ENCODE results near the gene LMCD1. TPM values are rescaled to one million over a fixed set of nuclear protein-coding genes. Genes with fewer than 3 reads are reported as not detected.
A peak's percentile ranks its signal among the peaks of the same experiment; 100 is the strongest.

LMCD1 gene
- total RNA-seq, 1 donor from 2014 or later, result 57.6 TPM

DNA sequence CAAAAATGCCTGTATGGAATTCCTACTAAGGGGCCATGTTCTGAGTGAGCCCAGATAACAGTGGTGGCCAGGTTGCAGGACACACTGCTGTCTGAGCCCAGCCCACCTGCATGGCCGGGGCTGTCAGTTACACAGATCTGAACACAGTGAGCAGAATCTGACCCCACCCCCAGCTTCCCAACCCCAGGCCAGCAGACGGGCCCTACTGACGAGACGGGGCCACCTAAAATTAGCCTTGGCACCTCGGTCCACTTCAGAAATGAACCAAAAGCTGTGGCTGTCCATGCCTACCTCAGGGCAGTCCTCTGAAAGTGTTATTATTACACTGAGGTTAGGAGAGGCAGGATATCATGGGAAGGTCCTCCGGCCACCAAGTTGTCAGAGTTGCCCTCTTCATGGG, 51.8 kb downstream of the LMCD1 start:
- intact Hi-C loops (cut with DNase I), result no loop called here

DNA sequence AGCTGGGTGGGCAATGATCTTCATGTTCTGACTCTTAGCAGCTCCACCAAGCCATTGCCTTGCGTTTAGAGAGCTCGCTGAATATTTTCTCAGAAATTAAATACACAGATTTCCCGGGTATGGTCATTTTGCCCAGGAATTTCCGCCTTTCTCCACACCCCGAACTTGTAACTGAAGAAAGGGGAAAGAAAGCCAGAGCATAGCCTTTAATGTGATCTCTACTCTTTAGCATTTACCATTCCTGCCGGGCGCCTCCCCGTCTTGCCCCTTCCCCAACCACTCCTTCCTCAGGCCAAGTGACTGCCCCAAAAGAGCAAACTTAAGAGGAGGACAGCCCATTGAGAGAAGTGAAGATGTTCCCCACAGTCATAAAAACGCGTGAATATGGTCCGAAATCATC, 53.1 kb downstream of the LMCD1 start:
- intact Hi-C loops (cut with DNase I), result no loop called here

More for the DNA sequence above, 51.8 kb downstream of the LMCD1 start:
- DNase-seq (ENCODE audit: low spot score), result no peak

DNA sequence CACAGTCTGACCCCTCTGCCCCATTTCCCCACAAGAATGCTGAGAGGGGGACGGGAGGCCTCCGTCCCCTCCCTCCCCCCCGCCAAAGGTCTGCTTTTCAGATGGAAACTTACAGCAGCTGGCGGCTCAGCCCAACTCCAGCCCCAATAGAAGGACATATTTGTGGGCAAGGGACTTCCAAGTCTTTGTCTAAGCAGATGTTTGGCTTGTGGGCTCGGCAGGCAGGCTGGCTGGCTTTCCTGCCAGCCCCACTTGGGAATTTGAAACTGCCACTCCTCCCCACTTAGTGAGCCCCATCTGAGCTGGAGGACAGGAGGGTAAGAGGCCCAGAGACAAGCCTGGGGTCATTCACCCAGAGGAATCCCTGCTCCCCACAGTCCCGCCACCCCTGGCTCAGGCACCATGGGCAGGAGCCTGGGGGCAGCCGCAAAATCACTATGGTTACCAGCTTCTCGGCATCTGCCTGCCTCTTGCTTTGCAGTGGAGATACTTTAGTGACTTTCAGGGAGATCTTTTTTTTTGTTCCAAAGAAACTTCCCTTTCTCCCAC, 53.6 kb downstream of the LMCD1 start:
- DNase-seq (ENCODE audit: low spot score), result no peak
- intact Hi-C loops (cut with DNase I), result no loop called here

More for the DNA sequence above, 53.1 kb downstream of the LMCD1 start:
- DNase-seq (ENCODE audit: low spot score), result no peak

DNA sequence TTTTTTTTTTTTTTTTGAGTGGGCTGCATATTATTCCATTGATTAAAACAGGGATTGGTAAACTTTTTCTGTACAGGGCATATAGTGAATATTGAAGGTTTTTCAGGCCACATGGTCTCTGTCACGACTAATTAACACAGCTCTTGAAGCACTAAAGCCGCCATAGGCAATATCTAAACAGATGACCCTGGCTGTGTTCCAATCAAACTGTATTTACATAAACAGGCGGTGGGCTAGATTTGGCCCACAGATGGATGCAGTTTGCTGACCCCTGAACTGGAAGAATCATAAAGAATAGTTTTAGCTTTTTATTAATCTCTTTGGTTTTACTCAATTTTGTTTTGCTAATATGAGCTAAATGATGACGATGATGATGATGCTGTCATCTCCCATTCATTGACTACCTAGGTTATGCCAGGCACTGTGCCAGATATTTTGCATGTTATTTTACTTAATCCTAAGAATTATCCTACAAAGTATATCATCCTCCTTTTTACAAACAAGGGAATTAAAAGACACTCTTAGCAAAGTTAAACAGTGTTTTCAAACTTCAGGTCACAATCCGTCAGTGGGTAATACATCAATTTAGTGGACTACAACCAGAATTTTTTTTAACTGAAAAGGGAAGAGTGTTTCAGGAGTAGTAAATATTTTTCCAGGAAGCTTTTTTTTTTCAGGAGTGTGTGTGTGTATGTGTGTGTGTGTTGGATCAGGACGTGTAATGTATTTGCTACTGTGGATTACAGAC, 54.3 kb downstream of the LMCD1 start:
- no peak for DNase-seq (ENCODE audit: low spot score)
- intact Hi-C loops (cut with DNase I), result no loop called here

DNA sequence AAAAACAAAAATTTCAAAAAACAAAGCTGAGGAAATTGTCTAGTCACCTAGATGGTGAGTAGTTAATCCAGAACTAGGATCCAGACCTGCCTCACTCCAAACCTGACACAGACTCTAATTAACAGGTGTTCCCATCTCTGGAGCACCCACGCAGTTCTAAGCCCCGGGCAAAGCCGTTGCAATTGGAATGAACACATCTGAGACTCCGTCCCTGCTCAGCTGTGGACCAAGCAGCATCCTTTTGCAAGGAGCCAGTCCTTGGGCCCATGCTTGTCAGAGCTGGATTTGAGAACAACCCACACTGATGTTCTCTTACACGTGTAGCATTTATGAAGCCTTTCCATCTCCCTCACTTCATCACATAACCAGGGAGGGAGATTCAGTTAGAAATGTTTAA, 54.8 kb downstream of the LMCD1 start:
- no peak for DNase-seq (ENCODE audit: low spot score)
- intact Hi-C loops (cut with DNase I), result no loop called here

DNA sequence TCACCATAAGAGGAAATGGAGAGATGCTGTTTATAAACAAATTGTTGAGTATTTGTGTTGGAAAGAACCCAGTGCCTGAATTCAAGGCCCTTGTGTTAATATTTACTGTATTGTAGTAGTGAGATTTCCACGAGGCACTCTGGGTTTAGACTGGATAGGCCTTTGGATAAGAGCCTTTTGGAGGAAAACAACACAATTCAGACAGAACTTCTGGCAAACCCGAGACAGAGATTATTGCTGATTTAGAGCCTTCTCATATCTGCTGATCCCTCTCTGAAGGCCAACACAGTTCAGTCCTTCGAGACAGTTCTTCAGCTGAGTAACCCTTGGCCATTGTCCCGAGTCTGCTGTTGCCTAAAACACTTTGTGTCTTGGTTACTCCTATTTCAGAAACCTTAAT, 55.7 kb downstream of the LMCD1 start:
- intact Hi-C loops (cut with DNase I), result no loop called here
- DNase-seq (ENCODE audit: low spot score), result no peak

DNA sequence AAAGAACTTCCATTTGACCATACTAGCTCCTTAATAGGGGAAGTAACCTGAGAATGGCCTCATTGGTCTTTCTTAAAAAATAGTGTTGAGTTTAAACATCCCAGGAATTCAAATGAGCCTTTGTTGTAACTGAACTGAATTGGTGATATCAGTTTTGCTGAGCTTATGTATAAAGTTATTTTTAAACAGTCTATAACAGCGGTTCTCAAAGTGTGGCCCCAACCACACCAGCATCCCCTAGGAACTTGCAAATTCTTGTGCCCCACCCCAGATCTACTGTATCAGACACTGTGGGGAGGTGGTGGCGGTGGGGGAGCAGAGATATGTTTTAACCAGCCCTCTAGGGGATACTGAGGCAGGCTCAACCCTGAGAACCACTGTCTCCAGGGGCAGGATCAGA, 57.0 kb downstream of the LMCD1 start:
- intact Hi-C loops (cut with DNase I), result no loop called here
- no peak for DNase-seq (ENCODE audit: low spot score)

DNA sequence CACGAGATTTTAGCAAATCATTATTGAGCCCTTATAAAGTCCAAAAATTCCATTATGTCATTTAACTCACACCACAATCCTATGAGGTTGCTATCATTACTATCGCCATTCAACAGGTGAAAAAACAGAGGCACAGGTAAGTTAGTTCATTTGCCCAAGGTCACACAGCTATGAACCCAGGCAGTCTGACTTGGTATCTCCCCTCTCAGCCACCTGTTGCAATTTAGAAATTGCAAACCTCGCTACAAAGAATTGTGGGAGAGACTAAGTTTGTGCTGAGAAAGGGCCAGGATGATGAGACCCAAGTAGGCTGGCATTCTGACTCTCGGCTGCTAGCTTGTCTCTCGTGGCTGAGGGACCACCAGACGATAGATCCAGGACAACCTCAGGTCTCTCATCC, 57.7 kb downstream of the LMCD1 start:
- intact Hi-C loops (cut with DNase I), result no loop called here
- DNase-seq (ENCODE audit: low spot score), result no peak

DNA sequence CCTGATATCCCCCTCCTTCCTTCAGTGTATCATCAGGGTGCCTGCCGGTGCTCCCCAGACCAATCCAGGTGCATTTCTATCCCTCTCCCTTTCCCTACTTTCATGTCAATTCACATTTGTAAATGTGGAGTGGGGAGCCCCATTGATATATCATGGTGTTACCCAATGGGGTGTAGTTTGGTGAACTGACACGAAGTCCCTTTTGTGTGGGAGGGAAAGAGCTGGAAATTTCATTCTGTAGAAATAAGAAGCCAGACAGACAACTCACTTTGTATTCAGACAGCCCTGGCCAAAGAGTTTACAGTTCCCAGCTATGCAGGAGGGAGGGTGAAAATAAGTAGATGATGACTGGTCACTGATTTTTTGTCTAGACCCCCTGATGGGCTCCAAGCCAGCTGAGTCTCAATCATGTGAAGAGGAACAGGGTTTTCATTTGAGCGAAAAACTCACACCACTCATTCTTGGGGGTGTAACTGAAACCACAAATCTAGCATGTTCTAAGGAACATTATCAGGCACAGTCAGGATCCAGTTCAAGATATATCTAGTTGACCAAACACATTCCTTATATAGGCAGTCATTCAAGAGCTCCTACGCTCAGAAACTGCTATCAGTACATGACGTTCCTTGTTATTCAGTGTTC, 58.9 kb downstream of the LMCD1 start:
- intact Hi-C loops (cut with DNase I), result loop anchor here (5.0 kb wide), 1 partner anchor 118 kb away; no protein-coding TSS in a partner anchor
- DNase-seq (ENCODE audit: low spot score), result no peak

DNA sequence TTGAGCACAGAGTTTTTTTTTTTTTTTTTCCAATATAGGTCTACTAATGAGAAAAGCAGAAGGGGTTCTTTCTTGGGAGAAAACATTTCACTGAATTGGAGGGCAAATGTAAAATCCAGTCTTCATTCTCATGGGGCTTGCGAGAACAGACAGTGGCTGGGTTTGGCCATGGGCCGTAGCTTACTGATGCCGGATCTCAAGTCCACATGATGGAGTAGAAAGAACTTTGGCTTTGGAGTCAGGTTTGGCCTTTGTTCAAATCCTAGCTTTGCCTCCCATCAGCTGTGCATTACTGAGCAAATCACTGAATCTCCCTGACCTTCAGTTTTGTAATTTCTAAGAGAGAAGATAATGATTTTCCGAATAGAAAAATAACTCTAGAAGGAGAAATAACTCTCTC, 59.7 kb downstream of the LMCD1 start:
- DNase-seq (ENCODE audit: low spot score), result no peak
- intact Hi-C loops (cut with DNase I), result loop anchor here (5.0 kb wide), 1 partner anchor 119 kb away; no protein-coding TSS in a partner anchor

DNA sequence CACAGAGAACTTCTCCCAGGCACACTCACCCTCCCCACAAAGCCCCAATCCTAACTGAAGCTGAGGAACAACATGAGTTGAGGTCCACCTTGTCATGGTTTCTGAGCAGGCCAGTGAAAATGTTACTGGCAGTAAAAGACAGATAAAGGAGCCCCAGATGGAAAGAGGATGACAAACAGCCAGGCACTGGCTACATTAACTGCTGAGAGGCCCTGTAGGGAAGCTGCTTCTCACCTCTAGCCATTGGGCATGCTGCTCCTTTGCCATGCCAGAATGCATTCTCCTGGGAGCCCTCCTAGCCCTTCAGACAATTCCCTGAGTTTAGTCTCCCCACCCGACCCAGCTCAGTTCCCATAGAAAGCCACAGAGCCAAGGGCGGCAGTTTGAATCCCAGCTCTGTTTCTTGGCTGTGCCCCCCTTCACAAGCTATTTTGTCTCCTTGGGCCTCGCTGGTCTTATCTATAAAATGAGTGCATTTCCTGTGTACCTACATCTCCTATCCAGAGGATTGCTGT, 60.5 kb downstream of the LMCD1 start:
- intact Hi-C loops (cut with DNase I), result loop anchor here (5.0 kb wide), 1 partner anchor 120 kb away; no protein-coding TSS in a partner anchor
- DNase-seq (ENCODE audit: low spot score), result peak; percentile 31

DNA sequence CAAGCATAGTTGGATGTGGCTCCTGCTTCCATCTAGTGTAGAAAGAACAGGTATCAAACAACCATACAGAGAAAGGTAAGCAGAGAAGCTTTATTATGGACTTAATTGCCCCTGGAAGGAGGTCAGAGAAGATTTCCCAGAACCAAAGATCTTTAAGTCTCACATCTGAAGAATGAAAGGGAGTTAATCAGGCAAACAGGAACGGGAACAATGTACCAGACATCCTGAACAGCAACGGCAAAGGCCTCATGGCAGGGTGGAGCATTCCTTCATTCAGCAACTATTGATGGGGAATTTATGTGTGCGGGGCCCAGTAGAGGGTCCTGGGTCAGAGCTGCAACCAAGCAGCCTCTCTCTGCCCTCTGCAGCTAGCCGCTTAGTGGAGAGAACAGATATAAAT, 61.5 kb downstream of the LMCD1 start:
- intact Hi-C loops (cut with DNase I), result loop anchor here (5.0 kb wide), 1 partner anchor 121 kb away; no protein-coding TSS in a partner anchor

DNA sequence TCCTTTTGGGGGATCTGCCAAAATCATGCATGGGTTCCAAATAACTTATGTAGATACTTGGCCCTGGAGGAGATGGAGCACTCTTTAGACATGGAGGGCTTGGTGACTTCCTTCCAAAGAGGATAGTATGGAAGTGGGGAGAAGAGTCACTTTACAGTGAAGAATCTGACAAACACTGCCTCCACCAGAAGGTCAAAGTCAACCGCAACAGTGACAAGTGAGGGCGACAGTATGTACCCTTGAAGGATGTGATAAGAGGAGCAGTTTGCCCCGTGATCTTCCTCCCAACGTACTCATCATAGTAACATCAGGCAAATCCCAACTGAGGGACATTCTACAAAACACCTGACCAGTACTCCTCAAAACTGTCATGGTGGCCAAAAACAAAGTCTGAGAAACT, 62.0 kb downstream of the LMCD1 start:
- DNase-seq (ENCODE audit: low spot score), result no peak
- intact Hi-C loops (cut with DNase I), result loop anchor here (5.0 kb wide), 1 partner anchor 121 kb away; no protein-coding TSS in a partner anchor

More for the DNA sequence above, 61.5 kb downstream of the LMCD1 start:
- DNase-seq (ENCODE audit: low spot score), result no peak

DNA sequence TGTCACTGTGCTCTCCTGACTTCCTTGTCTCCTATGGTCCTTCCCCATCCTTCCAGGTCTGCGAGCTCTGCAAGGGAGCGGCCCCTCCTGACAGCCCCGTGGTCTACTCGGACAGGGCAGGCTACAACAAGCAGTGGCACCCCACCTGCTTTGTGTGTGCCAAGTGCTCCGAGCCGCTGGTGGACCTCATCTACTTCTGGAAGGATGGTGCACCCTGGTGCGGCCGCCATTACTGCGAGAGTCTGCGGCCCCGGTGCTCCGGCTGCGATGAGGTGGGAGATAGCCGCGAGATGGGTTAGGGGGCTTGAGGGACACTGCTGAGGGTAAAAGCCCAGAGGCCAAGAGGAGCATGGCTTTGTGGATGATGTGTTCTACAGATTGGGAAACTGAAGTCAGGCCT, 63.8 kb downstream of the LMCD1 start:
- no peak for DNase-seq (ENCODE audit: low spot score)
- intact Hi-C loops (cut with DNase I), result no loop called here

DNA sequence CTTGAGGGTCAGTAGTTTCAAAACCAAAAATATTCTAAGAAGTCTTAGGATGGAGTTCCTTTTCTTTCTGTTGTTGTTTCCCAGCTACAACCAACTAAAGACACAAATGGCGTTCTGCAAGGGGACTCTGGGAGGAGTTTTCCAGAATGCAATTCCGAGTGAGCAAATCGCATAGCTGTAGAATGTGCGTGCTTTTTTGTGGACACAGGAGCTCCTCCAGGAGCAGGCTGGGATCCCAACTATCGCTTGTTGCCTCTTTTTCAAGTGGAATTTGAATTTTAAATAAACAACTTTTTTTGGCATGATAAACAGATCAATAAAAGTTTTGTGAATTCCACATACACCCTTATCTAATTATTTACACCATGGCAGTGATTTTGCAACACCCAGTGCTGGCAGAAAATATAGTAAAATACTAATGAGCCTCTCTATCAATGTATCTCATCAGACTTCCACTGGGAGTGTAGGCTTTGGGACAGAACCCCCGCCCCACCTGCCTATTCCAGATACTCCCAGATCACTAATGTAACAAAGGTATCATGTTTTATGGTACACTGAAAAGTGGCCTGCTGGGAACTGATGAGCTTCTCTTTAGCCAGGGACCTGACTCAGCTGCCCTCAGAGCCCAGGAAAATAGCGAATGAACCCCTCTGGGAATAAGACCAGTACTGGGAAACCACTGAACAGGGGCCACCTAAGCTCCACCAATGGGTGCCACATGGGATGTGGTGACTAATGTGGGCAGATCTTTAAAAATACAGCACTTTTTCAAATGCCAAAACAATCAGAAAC, 66.4 kb downstream of the LMCD1 start:
- intact Hi-C loops (cut with DNase I), result no loop called here
- DNase-seq (ENCODE audit: low spot score), result no peak

DNA sequence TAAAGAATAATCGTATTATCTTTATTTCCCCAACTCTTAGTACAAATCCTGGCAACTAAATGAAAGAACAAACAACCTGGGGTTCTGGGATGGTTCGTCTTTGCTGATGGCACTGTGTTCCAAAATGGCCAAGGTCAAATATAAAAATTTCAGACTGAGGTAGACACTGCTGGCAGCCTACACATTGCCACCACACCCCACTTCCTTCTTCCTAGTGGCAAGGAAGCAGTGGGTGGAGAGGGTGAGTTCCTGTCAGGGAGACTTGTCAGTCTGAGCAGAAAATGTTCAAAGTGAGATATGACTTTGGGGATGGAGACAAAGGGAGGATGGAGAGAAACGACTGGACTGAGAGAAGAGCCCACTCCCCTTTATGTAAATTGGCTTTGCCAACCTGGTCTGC, 69.6 kb downstream of the LMCD1 start:
- DNase-seq (ENCODE audit: low spot score), result no peak
- intact Hi-C loops (cut with DNase I), result loop anchor here (5.0 kb wide), 1 partner anchor 69 kb away; the partner anchor contains the start of gene LMCD1

DNA sequence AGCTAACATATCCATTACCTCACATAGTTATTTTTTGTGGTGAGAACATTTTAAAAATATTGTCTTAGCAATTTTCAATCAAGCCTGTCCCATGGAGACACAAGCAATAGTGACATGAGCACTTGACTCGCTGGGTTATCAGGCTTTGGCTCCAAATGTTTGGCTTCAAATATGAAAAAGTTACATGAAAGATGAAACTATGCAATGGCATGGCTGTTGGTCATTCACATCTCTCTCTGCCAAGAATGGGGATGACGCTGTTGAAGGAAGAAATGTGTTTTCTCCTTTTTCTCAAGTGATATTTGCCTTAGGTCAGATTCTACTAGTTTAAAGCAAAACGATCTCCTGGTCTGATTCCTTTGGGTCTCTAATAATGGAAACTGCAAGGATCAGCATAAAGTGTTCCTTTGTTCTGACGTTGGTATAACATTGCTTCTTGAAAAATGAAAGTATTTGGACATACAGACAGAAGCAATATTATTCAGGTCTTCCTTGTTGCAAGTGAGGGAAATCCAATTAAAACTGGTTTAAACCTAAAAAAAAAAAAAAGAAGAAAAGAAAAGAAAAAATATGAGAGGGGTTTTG, 71.8 kb downstream of the LMCD1 start:
- intact Hi-C loops (cut with DNase I), result loop anchor here (5.0 kb wide), 1 partner anchor 71 kb away; the partner anchor contains the start of gene LMCD1
- no peak for DNase-seq (ENCODE audit: low spot score)

DNA sequence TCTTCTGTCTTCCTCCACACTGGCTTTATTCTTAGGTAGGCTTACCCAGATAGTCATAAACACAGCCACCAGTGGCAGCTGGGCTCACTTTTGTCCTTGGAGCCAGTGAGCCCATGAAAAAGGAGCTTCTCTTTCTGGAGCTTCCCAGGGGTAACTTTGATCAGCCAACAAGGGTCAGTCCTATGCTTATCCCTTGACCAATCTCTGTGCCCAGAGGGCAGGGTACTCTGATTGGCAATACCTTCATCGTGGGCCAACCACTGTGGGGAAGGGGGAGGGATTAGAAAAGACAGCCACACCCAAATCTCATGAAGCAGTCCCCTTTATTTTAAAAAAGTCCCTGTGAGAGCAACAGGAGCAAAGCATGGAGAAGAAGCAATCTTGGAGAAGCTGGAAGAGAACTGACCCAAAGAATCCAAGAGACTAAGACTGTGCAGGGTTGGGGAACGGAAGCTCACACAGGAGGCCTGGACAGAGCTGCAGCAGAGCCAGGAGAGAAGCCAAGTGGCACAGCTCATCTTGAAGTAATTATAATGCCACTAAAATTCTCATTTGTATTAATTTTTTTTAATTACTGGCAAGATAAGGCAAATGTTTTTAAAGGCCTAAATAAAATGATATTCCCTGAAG, 72.5 kb downstream of the LMCD1 start:
- intact Hi-C loops (cut with DNase I), result loop anchor here (5.0 kb wide), 1 partner anchor 72 kb away; the partner anchor contains the start of gene LMCD1
- peak; percentile 64 for DNase-seq (ENCODE audit: low spot score)
